NT2/D1 (cell line): ENCODE results near the gene ADGRA3.

Experiments
- YY1 ChIP-seq: IDR thresholded peaks from 2 replicates; pipeline ENCODE4 v1.6.1; 2011; ENCODE audit not compliant: insufficient read length, insufficient read depth
- ZNF274 ChIP-seq: IDR thresholded peaks from 2 replicates; pipeline ENCODE4 v1.6.1; 2011; ENCODE audit warnings: mild to moderate bottlenecking, low read depth, low read length

GRCh38 chr4:22408474-22408873 lies 107.4 kb downstream of the ADGRA3 start:
- TF ChIP-seq YY1 (no peak), ZNF274 (no peak)
